Measurements from ENCODE around the gene CPSF6. TPM values are rescaled to one million over a fixed set of nuclear protein-coding genes. Genes with fewer than 3 reads are reported as not detected.
A peak's percentile ranks its signal among the peaks of the same experiment; 100 is the strongest.

Gene CPSF6
- total RNA-seq, 5 donors from 2014 or later (not counting 1 experiment from before 2014, with no cell fraction given): 84.3 to 111 (median 86.7) TPM

GRCh38 chr12:69241438-69242092, 2.2 kb downstream of the CPSF6 start:
- Mint-ChIP-seq H3K36me3 (no peaks in the 10 kb centered on the region), H3K27me3 (no peaks in the 10 kb centered on the region), H3K4me3 (peak overlapping the region; percentile 97), H3K9me3 (no peaks in the 10 kb centered on the region), H3K27ac (peak overlapping the region in 1 of 2 donors; percentile 48), H3K4me1 (peaks cover 68 to 75% (median 72%) of the 10 kb centered on the region in 3 donors)
- Histone ChIP-seq H3K27me3 (replicated peaks in 1 of 2; ENCODE audit: control insufficient read depth in 2 of 2, extremely low read depth in 1 of 2, insufficient read depth in 2 of 2, low read length in 1 of 2) (no peaks in the 10 kb centered on the region), H3K4me3 (ENCODE audit: control insufficient read depth in 1 of 2, extremely low read depth in 1 of 2, low read length in 1 of 2) (no peak overlapping the region), H3K4me1 (ENCODE audit: control insufficient read depth in 1 of 2, extremely low read depth in 1 of 2, insufficient read depth in 2 of 2, low read length in 2 of 2) (peaks cover 23 to 33% of the 10 kb centered on the region in 2 experiments), H3K9me3 (no peaks in the 10 kb centered on the region), H3K27ac (ENCODE audit: low read length) (no peak overlapping the region), H3K36me3 (ENCODE audit: control insufficient read depth in 2 of 2, extremely low read depth in 1 of 2, insufficient read depth in 1 of 2, low read length in 1 of 2) (peaks cover 0 to 3% of the 10 kb centered on the region in 2 donors)
- no peak for DNase-seq
- ChIA-PET CTCF (interaction anchor here (0.5 to 5.8 kb wide), 8 partner anchors 12 to 1386 kb away, joined by 3 to 57 read pairs (median 6); no protein-coding TSS in a partner anchor), POLR2A (interaction anchor here (0.7 to 1.4 kb wide), 3 partner anchors 8 to 82 kb away, joined by 5 to 6 read pairs (median 6); no protein-coding TSS in a partner anchor)
- no peak for ATAC-seq (replicated peaks in 1 of 4)
- WGBS (ENCODE audit: insufficient coverage): 20% methylated on average over 1 of the region's 5 CpGs

GRCh38 chr12:69243099-69244084, 4.0 kb downstream of the CPSF6 start:
- DNase-seq: peak in 1 of 35 experiments; percentile 23
- peak overlapping the region; percentile 39 to 52 for H3K27ac Mint-ChIP-seq
- peaks cover 0 to 3% of the 10 kb centered on the region in 2 donors for H3K36me3 ChIP-seq (ENCODE audit: control insufficient read depth in 2 of 2, extremely low read depth in 1 of 2, insufficient read depth in 1 of 2, low read length in 1 of 2)
- H3K27me3 Mint-ChIP-seq: no peaks in the 10 kb centered on the region
- no peak for ATAC-seq (replicated peaks in 1 of 4)
- WGBS (ENCODE audit: insufficient coverage): 80% methylated on average over 1 of the region's 7 CpGs
- H3K4me1 Mint-ChIP-seq: peaks cover 76 to 77% (median 77%) of the 10 kb centered on the region in 3 donors
- no peak overlapping the region for H3K4me3 ChIP-seq (ENCODE audit: control insufficient read depth in 1 of 2, extremely low read depth in 1 of 2, low read length in 1 of 2)
- ChIA-PET POLR2A (interaction anchor here in 1 of 2 donors (0.6 to 0.8 kb wide), 2 partner anchors 10 to 22 kb away, joined by 3 to 5 read pairs; no protein-coding TSS in a partner anchor), CTCF (interaction anchor here (0.7 to 5.8 kb wide), 5 partner anchors 9 to 114 kb away, joined by 3 to 57 read pairs (median 3); no protein-coding TSS in a partner anchor)
- peaks cover 31 to 36% of the 10 kb centered on the region in 2 experiments for H3K4me1 ChIP-seq (ENCODE audit: control insufficient read depth in 1 of 2, extremely low read depth in 1 of 2, insufficient read depth in 2 of 2, low read length in 2 of 2)
- no peaks in the 10 kb centered on the region for H3K9me3 ChIP-seq
- H3K9me3 Mint-ChIP-seq: no peaks in the 10 kb centered on the region
- H3K36me3 Mint-ChIP-seq: peaks cover 4% of the 10 kb centered on the region
- H3K27ac ChIP-seq (ENCODE audit: low read length): no peak overlapping the region
- H3K4me3 Mint-ChIP-seq: peak overlapping the region; percentile 31 to 97 (median 97)
- no peaks in the 10 kb centered on the region for H3K27me3 ChIP-seq (replicated peaks in 1 of 2; ENCODE audit: control insufficient read depth in 2 of 2, extremely low read depth in 1 of 2, insufficient read depth in 2 of 2, low read length in 1 of 2)

- Mint-ChIP-seq H3K36me3 (peaks cover 7% of the 10 kb centered on the region), H3K4me1 (peaks cover 81 to 88% (median 84%) of the 10 kb centered on the region in 3 donors), H3K4me3 (peak overlapping the region; percentile 23 to 40 (median 39)), H3K27me3 (no peaks in the 10 kb centered on the region), H3K27ac (peak overlapping the region; percentile 22 to 64), H3K9me3 (no peaks in the 10 kb centered on the region)
- no CpG with 5 or more reads among the region's 3 CpGs for WGBS (ENCODE audit: insufficient coverage)
- POLR2A ChIA-PET: interaction anchor here in 1 of 2 donors (0.6 kb wide), 2 partner anchors 72 to 417 kb away, joined by 3 to 4 read pairs; no protein-coding TSS in a partner anchor
- Histone ChIP-seq H3K4me1 (ENCODE audit: control insufficient read depth in 1 of 2, extremely low read depth in 1 of 2, insufficient read depth in 2 of 2, low read length in 2 of 2) (peaks cover 13 to 29% of the 10 kb centered on the region in 2 experiments), H3K9me3 (no peaks in the 10 kb centered on the region), H3K27me3 (replicated peaks in 1 of 2; ENCODE audit: control insufficient read depth in 2 of 2, extremely low read depth in 1 of 2, insufficient read depth in 2 of 2, low read length in 1 of 2) (no peaks in the 10 kb centered on the region), H3K36me3 (ENCODE audit: control insufficient read depth in 2 of 2, extremely low read depth in 1 of 2, insufficient read depth in 1 of 2, low read length in 1 of 2) (peaks cover 0 to 3% of the 10 kb centered on the region in 2 donors), H3K4me3 (ENCODE audit: control insufficient read depth in 1 of 2, extremely low read depth in 1 of 2, low read length in 1 of 2) (no peak overlapping the region), H3K27ac (ENCODE audit: low read length) (no peak overlapping the region)
- CTCF ChIA-PET: interaction anchor here (1.1 to 2.3 kb wide), 2 partner anchors 91 kb away, joined by 7 to 20 read pairs; no protein-coding TSS in a partner anchor
- DNase-seq: no peak
- ATAC-seq (replicated peaks in 1 of 4): no peak
These were observed 8.1 kb downstream of the CPSF6 start for GRCh38 chr12:69247268-69248018.

- POLR2A ChIA-PET: interaction anchor here (0.5 to 1.2 kb wide), 5 partner anchors 10 to 291 kb away, joined by 3 to 6 read pairs (median 3); no protein-coding TSS in a partner anchor
- H3K4me3 ChIP-seq (ENCODE audit: control insufficient read depth in 1 of 2, extremely low read depth in 1 of 2, low read length in 1 of 2): no peak overlapping the region
- ATAC-seq (replicated peaks in 1 of 4) (no peak), DNase-seq (no peak)
- peaks cover 0 to 21% of the 10 kb centered on the region in 2 donors for H3K36me3 ChIP-seq (ENCODE audit: control insufficient read depth in 2 of 2, extremely low read depth in 1 of 2, insufficient read depth in 1 of 2, low read length in 1 of 2)
- WGBS (ENCODE audit: insufficient coverage): no CpG with 5 or more reads among the region's 1 CpG
- Mint-ChIP-seq H3K27me3 (no peaks in the 10 kb centered on the region), H3K9me3 (no peaks in the 10 kb centered on the region), H3K4me1 (peaks cover 57 to 63% (median 61%) of the 10 kb centered on the region in 3 donors), H3K27ac (peak overlapping the region; percentile 33 to 61), H3K4me3 (no peak overlapping the region), H3K36me3 (peaks cover 20% of the 10 kb centered on the region)
- CTCF ChIA-PET: interaction anchor here (0.6 to 3.9 kb wide), 8 partner anchors 9 to 223 kb away, joined by 3 to 104 read pairs (median 5); no protein-coding TSS in a partner anchor
- peaks cover 0 to 14% of the 10 kb centered on the region in 2 experiments for H3K4me1 ChIP-seq (ENCODE audit: control insufficient read depth in 1 of 2, extremely low read depth in 1 of 2, insufficient read depth in 2 of 2, low read length in 2 of 2)
- no peaks in the 10 kb centered on the region for H3K27me3 ChIP-seq (replicated peaks in 1 of 2; ENCODE audit: control insufficient read depth in 2 of 2, extremely low read depth in 1 of 2, insufficient read depth in 2 of 2, low read length in 1 of 2)
- H3K27ac ChIP-seq (ENCODE audit: low read length): no peak overlapping the region
- no peaks in the 10 kb centered on the region for H3K9me3 ChIP-seq
These were observed 12.7 kb downstream of the CPSF6 start for GRCh38 chr12:69252033-69252432.

GRCh38 chr12:69254046-69254445, 14.7 kb downstream of the CPSF6 start:
- CTCF ChIA-PET: interaction anchor here (0.6 to 3.9 kb wide), 16 partner anchors 11 to 895 kb away, joined by 3 to 104 read pairs (median 4); no protein-coding TSS in a partner anchor
- peaks cover 29% of the 10 kb centered on the region for H3K36me3 Mint-ChIP-seq

More at GRCh38 chr12:69254046-69254445, 14.7 kb downstream of the CPSF6 start:
- DNase-seq (peak in 2 of 35 experiments; percentile 37 to 81), ATAC-seq (replicated peaks in 1 of 4) (peak; percentile 79 to 83 (median 82))
- H3K27me3 ChIP-seq (replicated peaks in 1 of 2; ENCODE audit: control insufficient read depth in 2 of 2, extremely low read depth in 1 of 2, insufficient read depth in 2 of 2, low read length in 1 of 2): no peaks in the 10 kb centered on the region
- Mint-ChIP-seq H3K4me1 (peaks cover 43 to 46% (median 43%) of the 10 kb centered on the region in 3 donors), H3K27ac (peak overlapping the region; percentile 70 to 74), H3K27me3 (no peaks in the 10 kb centered on the region), H3K4me3 (no peak overlapping the region), H3K9me3 (no peaks in the 10 kb centered on the region)
- no peak overlapping the region for H3K4me3 ChIP-seq (ENCODE audit: control insufficient read depth in 1 of 2, extremely low read depth in 1 of 2, low read length in 1 of 2)
- peaks cover 0 to 8% of the 10 kb centered on the region in 2 experiments for H3K4me1 ChIP-seq (ENCODE audit: control insufficient read depth in 1 of 2, extremely low read depth in 1 of 2, insufficient read depth in 2 of 2, low read length in 2 of 2)
- no peaks in the 10 kb centered on the region for H3K9me3 ChIP-seq
- H3K36me3 ChIP-seq (ENCODE audit: control insufficient read depth in 2 of 2, extremely low read depth in 1 of 2, insufficient read depth in 1 of 2, low read length in 1 of 2): peaks cover 0 to 39% of the 10 kb centered on the region in 2 donors
- POLR2A ChIA-PET: interaction anchor here (0.7 to 1.5 kb wide), 4 partner anchors 12 to 109 kb away, joined by 3 to 5 read pairs (median 4); no protein-coding TSS in a partner anchor
- H3K27ac ChIP-seq (ENCODE audit: low read length): peak overlapping the region; percentile 33

Data from T-cell (primary cell).